IMR-90 (cell line): ENCODE data around the gene NLRC5. TPM values are rescaled to one million over a fixed set of nuclear protein-coding genes. Genes with fewer than 3 reads are reported as not detected.

Experiments used
- ATAC-seq: fragments of 200-7000 bp; cut with Tn5 transposase; 2 replicates; pipeline ENCODE4 v1.9.1; 2020; ENCODE audit warnings: low read depth, mild to moderate bottlenecking, moderate library complexity
- BruUV-seq: library from RNA; stranded (reverse); fragments of 400-500 nt; replicated peaks from 2 replicates; lab custom pipeline; 2021; lab: Mats Ljungman, UMichigan
- CTCF ChIA-PET: fragments of 300-600 bp; formaldehyde crosslinking; extraction: SDS; loops from one replicate; lab custom pipeline; 2021; ENCODE audit warnings: antibody characterized with exemption; lab: Yijun Ruan, JAX
- POLR2A ChIA-PET: fragments of 300-600 bp; sonication (Branson Sonifier 250); formaldehyde crosslinking; loops from one replicate; lab custom pipeline; 2022; ENCODE audit warnings: antibody characterized with exemption; ENCODE audit not compliant: unreplicated experiment; lab: Charles Lee
- DNase-seq: peaks from one replicate; pipeline ENCODE4 v3.0.0; 2013
- H2AFZ ChIP-seq: replicated peaks from 2 replicates; pipeline ENCODE3; 2013; ENCODE audit warnings: low read length, mild to moderate bottlenecking; ENCODE audit not compliant: poor library complexity
- H2AK5ac ChIP-seq: 2 replicates; pipeline ENCODE4 v1.6.1; 2013; ENCODE audit warnings: low read depth, low read length, inconsistent platforms
- H2AK9ac ChIP-seq: replicated peaks from 2 replicates; pipeline ENCODE3; 2013; ENCODE audit warnings: mild to moderate bottlenecking, low read depth, low read length, moderate library complexity; ENCODE audit not compliant: poor library complexity
- H2BK120ac ChIP-seq: 2 replicates; pipeline ENCODE4 v1.6.1; 2013; ENCODE audit warnings: low read depth, low read length, inconsistent platforms
- H2BK15ac ChIP-seq: 3 replicates; pipeline ENCODE4 v1.6.1; 2013; ENCODE audit warnings: low read depth, low read length, inconsistent platforms
- H2BK20ac ChIP-seq: 2 replicates; pipeline ENCODE4 v1.6.1; 2013; ENCODE audit warnings: low read depth, mild to moderate bottlenecking, inconsistent platforms, low read length, moderate library complexity
- H2BK5ac ChIP-seq: 2 replicates; pipeline ENCODE4 v1.6.1; 2013; ENCODE audit warnings: mild to moderate bottlenecking, low read depth, low read length, inconsistent platforms; ENCODE audit not compliant: poor library complexity, severe bottlenecking
- H3K14ac ChIP-seq: replicated peaks from 2 replicates; pipeline ENCODE4 v1.6.1; 2013; ENCODE audit warnings: low read depth, low read length, inconsistent platforms
- H3K18ac ChIP-seq: 2 replicates; pipeline ENCODE4 v1.6.1; 2013; ENCODE audit warnings: low read depth, low read length, control low read depth
- H3K23ac ChIP-seq: 2 replicates; pipeline ENCODE4 v1.6.1; 2013; ENCODE audit warnings: low read depth, low read length, inconsistent platforms
- H3K27ac ChIP-seq: 2 replicates; pipeline ENCODE4 v1.5.1; 2013; ENCODE audit warnings: mild to moderate bottlenecking, control low read depth, low read length; ENCODE audit not compliant: insufficient read depth
- H3K27me3 ChIP-seq: 2 replicates; pipeline ENCODE4 v1.6.1; 2013; ENCODE audit warnings: low read length; ENCODE audit not compliant: control insufficient read depth, insufficient read depth
- H3K36me3 ChIP-seq: 2 replicates; pipeline ENCODE4 v1.6.1; 2013; ENCODE audit warnings: low read length, mixed read lengths; ENCODE audit not compliant: control insufficient read depth, insufficient read depth
- H3K4ac ChIP-seq: 2 replicates; pipeline ENCODE4 v1.6.1; 2013; ENCODE audit warnings: low read depth, low read length, inconsistent platforms
- H3K4me1 ChIP-seq: 2 replicates; pipeline ENCODE4 v1.6.1; 2013; ENCODE audit warnings: low read length, mixed read lengths; ENCODE audit not compliant: control insufficient read depth, insufficient read depth
- H3K4me2 ChIP-seq: 2 replicates; pipeline ENCODE4 v1.6.1; 2013; ENCODE audit warnings: low read depth, mild to moderate bottlenecking, control low read depth, low read length, moderate library complexity
- H3K4me3 ChIP-seq: 2 replicates; pipeline ENCODE4 v1.5.1; 2013; ENCODE audit warnings: low read depth, mild to moderate bottlenecking, control low read depth, low read length, moderate library complexity; ENCODE audit not compliant: insufficient read depth
- H3K56ac ChIP-seq: 2 replicates; pipeline ENCODE4 v1.6.1; 2013; ENCODE audit warnings: low read length, inconsistent platforms; ENCODE audit not compliant: insufficient read depth; ENCODE audit errors: extremely low read depth
- H3K79me1 ChIP-seq, 2 experiments: 2 replicates each; pipeline ENCODE4 v1.6.1; 2013; ENCODE audit warnings: low read length in 2 of 2, inconsistent platforms in 1 of 2, low read depth in 1 of 2
- H3K9ac ChIP-seq: 2 replicates; pipeline ENCODE4 v1.6.1; 2013; ENCODE audit warnings: low read depth, low read length, control low read depth
- H3K9me1 ChIP-seq: 2 replicates; pipeline ENCODE4 v1.6.1; 2013; ENCODE audit warnings: low read length, inconsistent platforms; ENCODE audit not compliant: insufficient read depth
- H3K9me3 ChIP-seq: 2 replicates; pipeline ENCODE4 v1.6.1; 2013; ENCODE audit warnings: low read length; ENCODE audit not compliant: control insufficient read depth, insufficient read depth
- H4K20me1 ChIP-seq: 2 replicates; pipeline ENCODE4 v1.6.1; 2013; ENCODE audit warnings: low read length, inconsistent platforms; ENCODE audit not compliant: insufficient read depth
- H4K5ac ChIP-seq: 2 replicates; pipeline ENCODE4 v1.6.1; 2013; ENCODE audit warnings: mild to moderate bottlenecking, low read depth, low read length, control low read depth
- H4K8ac ChIP-seq, 2 experiments: 2 replicates each; pipeline ENCODE4 v1.6.1; 2013; ENCODE audit warnings: low read depth in 2 of 2, low read length in 2 of 2, control low read depth in 1 of 2, inconsistent platforms in 1 of 2
- H4K91ac ChIP-seq: 2 replicates; pipeline ENCODE4 v1.6.1; 2013; ENCODE audit warnings: low read depth, low read length, inconsistent platforms; ENCODE audit not compliant: insufficient read depth
- CHD1 ChIP-seq: IDR thresholded peaks from 2 replicates; pipeline ENCODE4 v1.6.1; 2012; ENCODE audit warnings: low read depth, low read length, improper control_type of control experiment
- MAFK ChIP-seq: IDR thresholded peaks from 2 replicates; pipeline ENCODE4 v1.6.1; 2012; ENCODE audit warnings: low read depth, low read length, improper control_type of control experiment
- POLR2A ChIP-seq: IDR thresholded peaks from 2 replicates; pipeline ENCODE4 v1.6.1; 2012; ENCODE audit warnings: mild to moderate bottlenecking, low read depth, low read length
- RAD21 ChIP-seq: IDR thresholded peaks from 2 replicates; pipeline ENCODE4 v1.6.1; 2012; ENCODE audit warnings: low read length, improper control_type of control experiment
- USF2 ChIP-seq: fragments of 150-350 bp; IDR thresholded peaks from 2 replicates; pipeline ENCODE4 v1.6.1; 2017; ENCODE audit warnings: mild to moderate bottlenecking, antibody characterized with exemption, low read length, low read depth
- WGBS, 2 experiments: methylation state at CpG; one replicate each; pipeline versions ENCODE4 v1.1.5 to v1.1.7; 2013; ENCODE audit warnings: missing lambda C conversion rate in 2 of 2; ENCODE audit not compliant: insufficient read length in 1 of 2; ENCODE audit errors: extremely low coverage in 2 of 2; 5-methylcytosine and 5-hydroxymethylcytosine counted together
- dilution Hi-C: fragments of 300-500 bp; cut with HindIII; formaldehyde crosslinking; loops from one replicate; pipeline ENCODE4 v1.14.3; 2018; ENCODE audit warnings: low sequenced_read_pairs; ENCODE audit not compliant: unreplicated experiment
- in situ Hi-C: fragments of 300-500 bp; cut with MboI; formaldehyde crosslinking; loops from 3 replicates; pipeline ENCODE4 v1.14.3; 2019; ENCODE audit warnings: low sequenced_read_pairs, inconsistent platforms, mixed read lengths
- intact Hi-C: fragments of 100-400 bp; cut with micrococcal nuclease; formaldehyde crosslinking; loops from 2 replicates; pipeline ENCODE4 v1.10.0; 2022
- polyA plus RNA-seq, 3 experiments: library from polyadenylated mRNA; depleted of rRNA; stranded (reverse); fragments of >200 nt; gene quantifications; 2 replicates each; pipeline ENCODE4 v1.2.3, GENCODE V29; 2012; ENCODE audit warnings: low replicate concordance in 1 of 3
- total RNA-seq: library from RNA; depleted of rRNA; stranded (reverse); fragments of >200 nt; gene quantifications from 2 replicates; pipeline ENCODE4 v1.2.3, GENCODE V29; 2012

NLRC5 gene
- total and polyA plus RNA-seq, 2 of the 4 experiments (the other 2 are of a cell fraction): 9.1 to 14.9 TPM

- no peak overlapping the region for H3K4me2 ChIP-seq
- TF ChIP-seq USF2 (no peak), POLR2A (no peak), CHD1 (no peak), RAD21 (no peak), MAFK (no peak)
- H3K23ac ChIP-seq: no peak overlapping the region
- H3K14ac ChIP-seq: no peak overlapping the region
- H3K18ac ChIP-seq: no peak overlapping the region
- dilution Hi-C loops (no loop called here), intact Hi-C loops (no loop called here), in situ Hi-C loops (no loop called here)
- no peak overlapping the region for H4K91ac ChIP-seq
- no peak overlapping the region for H3K4me3 ChIP-seq
- H4K20me1 ChIP-seq: peaks cover 13% of the 10 kb centered on the region
- no peak overlapping the region for H4K5ac ChIP-seq
- peak overlapping the region; percentile 53 for H2AFZ ChIP-seq
- H3K27ac ChIP-seq: no peak overlapping the region
- H3K4me1 ChIP-seq: peaks cover 2% of the 10 kb centered on the region; the same call in 1 of the 2 replicates
- no peaks in the 10 kb centered on the region for H3K27me3 ChIP-seq
- H3K4ac ChIP-seq: no peak overlapping the region
- H2BK5ac ChIP-seq: no peak overlapping the region
- no peak for ATAC-seq
- H2AK9ac ChIP-seq: no peak overlapping the region
- ChIA-PET CTCF (no interaction called here), POLR2A (no interaction called here)
- H3K36me3 ChIP-seq: no peaks in the 10 kb centered on the region
- H3K9me1 ChIP-seq: peaks cover 8% of the 10 kb centered on the region; the same call in 1 of the 2 replicates
- BruUV-seq: no TSS peak
- H2BK15ac ChIP-seq: no peak overlapping the region
- no peak for DNase-seq
- H2BK20ac ChIP-seq: no peak overlapping the region
- 90% methylated on average over 2 of the region's 14 CpGs; no CpG with 5 or more reads in 1 of the 2 experiments for WGBS, 2 experiments
- no peak overlapping the region for H4K8ac ChIP-seq
- no peak overlapping the region for H2AK5ac ChIP-seq
- H2BK120ac ChIP-seq: no peak overlapping the region
- H3K79me1 ChIP-seq: peaks cover 14 to 46% of the 10 kb centered on the region in 2 experiments; a peak in 3 of 4 replicates
- no peak overlapping the region for H3K56ac ChIP-seq
- H3K9me3 ChIP-seq: no peaks in the 10 kb centered on the region
- no peak overlapping the region for H3K9ac ChIP-seq
Measured at GRCh38 chr16:57098188-57098841, 109.0 kb downstream of the NLRC5 start.
